Ascending aorta (tissue), 2 donors: ENCODE results near the gene ATP6V1G1. TPM values are rescaled to one million over a fixed set of nuclear protein-coding genes. Genes with fewer than 3 reads are reported as not detected.
A peak's percentile ranks its signal among the peaks of the same experiment; 100 is the strongest.

Experiments
- DNase-seq, 2 donors: peaks; one replicate each; pipeline ENCODE4 v3.0.0-alpha.2; 2019; ENCODE audit warnings: low spot score in 2 of 2
- H3K27ac ChIP-seq, 2 donors: fragments of 200-600 bp; sonication (generic); one replicate each; pipeline ENCODE4 v1.5.1; 2016 to 2017; ENCODE audit warnings: mild to moderate bottlenecking in 1 of 2
- H3K27me3 ChIP-seq: fragments of 200-600 bp; sonication (generic); one replicate; pipeline ENCODE4 v1.5.1; 2017
- H3K36me3 ChIP-seq, 2 donors: fragments of 200-600 bp; sonication (generic); one replicate each; pipeline ENCODE4 v1.5.1; 2016
- H3K4me1 ChIP-seq, 2 donors: fragments of 200-600 bp; sonication (generic); one replicate each; pipeline ENCODE4 v1.5.1; 2016 to 2017; ENCODE audit warnings: mild to moderate bottlenecking in 1 of 2
- H3K4me3 ChIP-seq, 2 donors: fragments of 200-600 bp; sonication (generic); one replicate each; pipeline ENCODE4 v1.5.1; 2016 to 2017; ENCODE audit warnings: mild to moderate bottlenecking in 1 of 2
- H3K9me3 ChIP-seq, 2 donors: fragments of 200-600 bp; sonication (generic); one replicate each; pipeline ENCODE4 v1.5.1; 2016
- intact Hi-C: fragments of 100-400 bp; cut with DNase I; formaldehyde crosslinking; loops from one replicate; pipeline ENCODE4 v1.15.1; 2023
- total RNA-seq: library from RNA; depleted of rRNA; stranded (reverse); fragments of >200 nt; gene quantifications from one replicate; pipeline ENCODE4 v1.1.0, GENCODE V29; 2016
- TF ChIP-seq, protein P1 (sequence below), 3 experiments: fragments of 200-600 bp in 2 of 3; fragments of 450-650 bp in 1 of 3; sonication (generic) in 2 of 3; IDR thresholded peaks; one replicate each; pipeline ENCODE4 v1.5.1; 2016 to 2019; ENCODE audit warnings: antibody characterized with exemption in 3 of 3, mild to moderate bottlenecking in 1 of 3, moderate library complexity in 1 of 3

The ATP6V1G1 gene
- total RNA-seq, 1 donor from 2014 or later: 135 TPM

DNA sequence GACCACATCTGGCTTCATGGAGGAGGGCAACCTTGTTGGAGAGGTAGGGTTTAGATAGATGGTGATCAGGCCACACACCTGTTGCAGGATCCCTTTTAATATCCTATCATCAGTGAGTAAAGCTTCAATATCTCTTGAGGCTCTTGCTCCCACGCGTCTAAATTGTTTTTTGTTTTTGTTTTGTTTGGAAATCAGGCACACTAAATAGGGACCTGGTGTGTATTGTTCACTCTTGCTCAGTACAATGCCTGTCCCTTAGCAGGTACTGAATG lies 20.9 kb downstream of the ATP6V1G1 start:
- Histone ChIP-seq H3K9me3 (no peaks in the 10 kb centered on the region), H3K27me3 (no peaks in the 10 kb centered on the region), H3K36me3 (no peaks in the 10 kb centered on the region), H3K27ac (no peak overlapping the region), H3K4me3 (no peak overlapping the region), H3K4me1 (peaks cover 4 to 17% of the 10 kb centered on the region in 2 donors)
- DNase-seq: no peak
- TF ChIP-seq, protein P1, sequence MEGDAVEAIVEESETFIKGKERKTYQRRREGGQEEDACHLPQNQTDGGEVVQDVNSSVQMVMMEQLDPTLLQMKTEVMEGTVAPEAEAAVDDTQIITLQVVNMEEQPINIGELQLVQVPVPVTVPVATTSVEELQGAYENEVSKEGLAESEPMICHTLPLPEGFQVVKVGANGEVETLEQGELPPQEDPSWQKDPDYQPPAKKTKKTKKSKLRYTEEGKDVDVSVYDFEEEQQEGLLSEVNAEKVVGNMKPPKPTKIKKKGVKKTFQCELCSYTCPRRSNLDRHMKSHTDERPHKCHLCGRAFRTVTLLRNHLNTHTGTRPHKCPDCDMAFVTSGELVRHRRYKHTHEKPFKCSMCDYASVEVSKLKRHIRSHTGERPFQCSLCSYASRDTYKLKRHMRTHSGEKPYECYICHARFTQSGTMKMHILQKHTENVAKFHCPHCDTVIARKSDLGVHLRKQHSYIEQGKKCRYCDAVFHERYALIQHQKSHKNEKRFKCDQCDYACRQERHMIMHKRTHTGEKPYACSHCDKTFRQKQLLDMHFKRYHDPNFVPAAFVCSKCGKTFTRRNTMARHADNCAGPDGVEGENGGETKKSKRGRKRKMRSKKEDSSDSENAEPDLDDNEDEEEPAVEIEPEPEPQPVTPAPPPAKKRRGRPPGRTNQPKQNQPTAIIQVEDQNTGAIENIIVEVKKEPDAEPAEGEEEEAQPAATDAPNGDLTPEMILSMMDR (IDR thresholded peaks at IDR 0.05): no peak
- intact Hi-C loops: loop anchor here (5.0 kb wide), 1 partner anchor 206 kb away; no protein-coding TSS in a partner anchor

DNA sequence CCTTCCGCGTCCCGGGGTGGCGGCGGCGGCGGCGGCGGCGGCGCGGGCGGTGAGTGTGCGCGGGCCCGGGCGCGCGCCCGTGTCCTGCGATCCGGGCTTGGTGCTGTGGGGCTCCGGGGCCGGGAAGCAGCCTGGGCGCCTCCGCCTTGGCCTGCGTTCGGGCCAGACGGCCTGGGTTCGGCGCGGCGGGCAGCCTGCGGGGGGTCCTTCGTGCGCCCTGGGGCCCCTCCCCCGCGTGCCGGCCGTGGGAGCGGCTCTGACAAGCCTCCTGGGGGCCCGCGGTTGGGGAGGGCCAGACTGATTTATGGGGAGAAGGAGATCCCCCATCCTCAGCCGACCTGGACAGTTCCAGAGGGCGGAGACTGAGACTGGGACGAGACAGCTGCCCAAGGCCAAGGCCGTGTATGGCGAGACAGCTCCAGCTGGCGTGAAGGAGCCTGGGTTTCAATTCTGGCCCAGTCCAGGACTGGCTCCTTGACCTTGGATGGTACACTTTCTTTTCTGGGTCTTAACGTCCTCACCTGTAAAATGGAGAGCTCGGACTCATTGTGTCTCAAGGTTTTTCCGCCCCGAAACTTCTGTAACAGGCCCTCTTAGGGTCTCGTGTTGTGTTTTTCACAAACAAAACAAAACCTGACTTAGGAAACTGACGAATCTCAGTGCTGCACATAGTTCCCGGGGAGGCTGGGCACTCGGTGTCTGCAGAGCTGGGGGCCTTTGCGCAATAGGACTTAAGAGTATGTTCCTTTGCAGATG lies 24.1 kb downstream of the ATP6V1G1 start:
- H3K9me3 ChIP-seq: no peaks in the 10 kb centered on the region
- TF ChIP-seq, protein P1 (IDR thresholded peaks at IDR 0.05): no peak
- peak overlapping the region; percentile 67 to 94 for H3K4me3 ChIP-seq
- no peaks in the 10 kb centered on the region for H3K27me3 ChIP-seq
- no peaks in the 10 kb centered on the region for H3K36me3 ChIP-seq
- peak in 1 of 2 donors; percentile 74 for DNase-seq
- H3K4me1 ChIP-seq: peaks cover 4 to 17% of the 10 kb centered on the region in 2 donors
- H3K27ac ChIP-seq: peak overlapping the region; percentile 82 to 97
- intact Hi-C loops: loop anchor here (1.0 kb wide), 1 partner anchor 24 kb away; the partner anchor contains the start of gene ATP6V1G1

- no peak for DNase-seq
- Histone ChIP-seq H3K4me1 (peaks cover 4 to 21% of the 10 kb centered on the region in 2 donors), H3K27me3 (no peaks in the 10 kb centered on the region), H3K4me3 (peak overlapping the region; percentile 67 to 94), H3K27ac (peak overlapping the region; percentile 82 to 97), H3K9me3 (no peaks in the 10 kb centered on the region), H3K36me3 (no peaks in the 10 kb centered on the region)
- intact Hi-C loops: no loop called here
- TF ChIP-seq, protein P1 (IDR thresholded peaks at IDR 0.05): no peak
Observed at GRCh38 chr9:114612272-114612923, 24.8 kb downstream of the ATP6V1G1 start.

- no peak overlapping the region for H3K4me3 ChIP-seq
- TF ChIP-seq, protein P1 (IDR thresholded peaks at IDR 0.05): no peak
Observed at GRCh38 chr9:114613087-114613486, 25.5 kb downstream of the ATP6V1G1 start.

DNA sequence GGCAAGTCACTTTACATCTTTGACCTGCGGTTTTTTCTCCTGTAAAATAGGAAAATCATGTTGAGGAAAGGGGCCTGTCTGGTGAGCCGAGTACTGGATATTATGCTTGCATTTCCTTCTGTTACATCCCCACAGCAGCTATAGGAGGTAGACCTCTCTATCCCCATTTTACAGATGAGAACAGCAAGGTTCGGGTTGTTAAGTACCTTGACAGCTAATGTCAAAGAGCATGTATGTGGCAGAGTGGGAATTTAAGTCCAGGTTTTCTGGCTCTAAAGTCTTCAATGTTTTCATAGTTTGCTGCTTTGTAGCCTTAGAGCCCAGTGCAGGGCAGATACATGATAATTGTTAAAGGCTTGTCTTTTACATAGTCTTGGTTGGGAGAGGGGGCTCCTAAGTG lies 26.4 kb downstream of the ATP6V1G1 start:
- no peak overlapping the region for H3K27ac ChIP-seq
- intact Hi-C loops: no loop called here
- TF ChIP-seq, protein P1 (IDR thresholded peaks at IDR 0.05): no peak
- no peaks in the 10 kb centered on the region for H3K9me3 ChIP-seq
- H3K36me3 ChIP-seq: no peaks in the 10 kb centered on the region
- no peak for DNase-seq
- H3K4me1 ChIP-seq: peaks cover 4 to 21% of the 10 kb centered on the region in 2 donors
- no peak overlapping the region for H3K4me3 ChIP-seq
- H3K27me3 ChIP-seq: no peaks in the 10 kb centered on the region

More at GRCh38 chr9:114613087-114613486, 25.5 kb downstream of the ATP6V1G1 start:
- Histone ChIP-seq H3K4me1 (peaks cover 4 to 21% of the 10 kb centered on the region in 2 donors), H3K27ac (no peak overlapping the region), H3K9me3 (no peaks in the 10 kb centered on the region), H3K27me3 (no peaks in the 10 kb centered on the region), H3K36me3 (no peaks in the 10 kb centered on the region)
- intact Hi-C loops: no loop called here
- no peak for DNase-seq
